C4-2B (cell line): ENCODE measurements around the gene PDCD11.

Experiments used
- ZFX ChIP-seq: fragments of 450-650 bp; IDR thresholded peaks from 2 replicates; pipeline ENCODE4 v1.6.1; 2017
- TF ChIP-seq, protein P1 (sequence below): fragments of 450-650 bp; conservative IDR thresholded peaks from 2 replicates; pipeline ENCODE4 v1.5.1; 2017; ENCODE audit warnings: mild to moderate bottlenecking

DNA sequence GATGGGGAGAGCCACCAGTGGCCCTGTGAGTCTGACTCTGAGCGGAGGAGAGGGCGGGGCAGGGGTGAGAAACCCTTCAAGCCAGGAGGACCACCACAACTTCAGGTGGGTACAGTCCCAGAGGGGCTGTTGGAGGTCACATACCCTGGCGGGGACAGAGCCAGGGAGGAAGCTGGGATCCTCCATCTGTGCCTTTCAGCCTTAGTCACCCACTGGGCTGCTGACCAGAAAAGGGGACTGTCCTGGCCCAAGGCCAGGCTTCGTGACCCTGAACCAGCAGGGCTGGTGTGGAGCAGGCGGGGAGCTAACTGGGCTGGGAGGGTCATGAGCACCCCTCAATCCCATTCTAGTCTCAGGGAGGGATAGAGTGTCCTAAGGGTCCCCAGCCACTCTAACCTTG, 84.1 kb downstream of the PDCD11 start:
- TF ChIP-seq, protein P1, sequence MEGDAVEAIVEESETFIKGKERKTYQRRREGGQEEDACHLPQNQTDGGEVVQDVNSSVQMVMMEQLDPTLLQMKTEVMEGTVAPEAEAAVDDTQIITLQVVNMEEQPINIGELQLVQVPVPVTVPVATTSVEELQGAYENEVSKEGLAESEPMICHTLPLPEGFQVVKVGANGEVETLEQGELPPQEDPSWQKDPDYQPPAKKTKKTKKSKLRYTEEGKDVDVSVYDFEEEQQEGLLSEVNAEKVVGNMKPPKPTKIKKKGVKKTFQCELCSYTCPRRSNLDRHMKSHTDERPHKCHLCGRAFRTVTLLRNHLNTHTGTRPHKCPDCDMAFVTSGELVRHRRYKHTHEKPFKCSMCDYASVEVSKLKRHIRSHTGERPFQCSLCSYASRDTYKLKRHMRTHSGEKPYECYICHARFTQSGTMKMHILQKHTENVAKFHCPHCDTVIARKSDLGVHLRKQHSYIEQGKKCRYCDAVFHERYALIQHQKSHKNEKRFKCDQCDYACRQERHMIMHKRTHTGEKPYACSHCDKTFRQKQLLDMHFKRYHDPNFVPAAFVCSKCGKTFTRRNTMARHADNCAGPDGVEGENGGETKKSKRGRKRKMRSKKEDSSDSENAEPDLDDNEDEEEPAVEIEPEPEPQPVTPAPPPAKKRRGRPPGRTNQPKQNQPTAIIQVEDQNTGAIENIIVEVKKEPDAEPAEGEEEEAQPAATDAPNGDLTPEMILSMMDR = no peak
- no peak for TF ChIP-seq ZFX
